Limb (tissue), 2 donors: ENCODE measurements around the gene ESPNL.

ENCODE experiments used
- DNase-seq, 2 donors: peaks; one replicate each; pipeline ENCODE4 v3.0.0-alpha.2; 2016; ENCODE audit errors: extremely low spot score in 2 of 2

Gene ESPNL

GRCh38 chr2:238140040-238140439 lies 39.9 kb downstream of the ESPNL start:
- DNase-seq, result no peak

GRCh38 chr2:238140721-238141540 lies 40.8 kb downstream of the ESPNL start:
- no peak for DNase-seq

- peak in 1 of 2 donors; percentile 44 for DNase-seq
These were observed 41.6 kb downstream of the ESPNL start for GRCh38 chr2:238141541-238142318.

- DNase-seq, result no peak
These were observed 42.5 kb downstream of the ESPNL start for GRCh38 chr2:238142382-238143205.

GRCh38 chr2:238143239-238143951 lies 43.3 kb downstream of the ESPNL start:
- DNase-seq, result no peak

GRCh38 chr2:238144262-238144661 lies 44.1 kb downstream of the ESPNL start:
- no peak for DNase-seq

GRCh38 chr2:238145046-238145445 lies 44.9 kb downstream of the ESPNL start:
- DNase-seq, result no peak

GRCh38 chr2:238145851-238146250 lies 45.7 kb downstream of the ESPNL start:
- no peak for DNase-seq

- no peak for DNase-seq
These were observed 46.9 kb downstream of the ESPNL start for GRCh38 chr2:238146884-238147544.

GRCh38 chr2:238148981-238149380 lies 48.8 kb downstream of the ESPNL start:
- DNase-seq, result no peak

GRCh38 chr2:238149841-238150572 lies 49.9 kb downstream of the ESPNL start:
- no peak for DNase-seq

- no peak for DNase-seq
These were observed 50.5 kb downstream of the ESPNL start for GRCh38 chr2:238150686-238151085.

- DNase-seq, result no peak
These were observed 51.1 kb downstream of the ESPNL start for GRCh38 chr2:238151205-238151604.

GRCh38 chr2:238151628-238152235 lies 51.6 kb downstream of the ESPNL start:
- no peak for DNase-seq

GRCh38 chr2:238152771-238153688 lies 52.9 kb downstream of the ESPNL start:
- no peak for DNase-seq

- DNase-seq, result no peak
These were observed 54.4 kb downstream of the ESPNL start for GRCh38 chr2:238154570-238154969.

- peak; percentile 44 to 51 for DNase-seq
These were observed 55.1 kb downstream of the ESPNL start for GRCh38 chr2:238155051-238155760.
